Adrenal gland (tissue), 5 donors: Measurements from ENCODE around the gene CCDC187.

Experiments
- POLR2A ChIP-seq, 2 donors: fragments of 450-650 bp; IDR thresholded peaks; one replicate each; pipeline ENCODE4 v1.6.1; 2017; ENCODE audit warnings: antibody characterized with exemption in 2 of 2, mild to moderate bottlenecking in 2 of 2, moderate library complexity in 1 of 2
- TF ChIP-seq, protein P1 (sequence below), 6 experiments: fragments of 450-650 bp in 4 of 6; fragments of 200-600 bp in 2 of 6; sonication (generic) in 1 of 6; IDR thresholded peaks; 1 replicate in 5 of 6; 2 replicates in 1 of 6; pipeline versions ENCODE4 v1.5.1 to v1.8.0; 2016 to 2021; ENCODE audit warnings: antibody characterized with exemption in 6 of 6, mild to moderate bottlenecking in 2 of 6, moderate library complexity in 1 of 6
- donor health status: DM: no; HTN: no; CAD: no.

GRCh38 chr9:136305804-136306203 lies 1.9 kb upstream of the CCDC187 start:
- TF ChIP-seq, protein P1, sequence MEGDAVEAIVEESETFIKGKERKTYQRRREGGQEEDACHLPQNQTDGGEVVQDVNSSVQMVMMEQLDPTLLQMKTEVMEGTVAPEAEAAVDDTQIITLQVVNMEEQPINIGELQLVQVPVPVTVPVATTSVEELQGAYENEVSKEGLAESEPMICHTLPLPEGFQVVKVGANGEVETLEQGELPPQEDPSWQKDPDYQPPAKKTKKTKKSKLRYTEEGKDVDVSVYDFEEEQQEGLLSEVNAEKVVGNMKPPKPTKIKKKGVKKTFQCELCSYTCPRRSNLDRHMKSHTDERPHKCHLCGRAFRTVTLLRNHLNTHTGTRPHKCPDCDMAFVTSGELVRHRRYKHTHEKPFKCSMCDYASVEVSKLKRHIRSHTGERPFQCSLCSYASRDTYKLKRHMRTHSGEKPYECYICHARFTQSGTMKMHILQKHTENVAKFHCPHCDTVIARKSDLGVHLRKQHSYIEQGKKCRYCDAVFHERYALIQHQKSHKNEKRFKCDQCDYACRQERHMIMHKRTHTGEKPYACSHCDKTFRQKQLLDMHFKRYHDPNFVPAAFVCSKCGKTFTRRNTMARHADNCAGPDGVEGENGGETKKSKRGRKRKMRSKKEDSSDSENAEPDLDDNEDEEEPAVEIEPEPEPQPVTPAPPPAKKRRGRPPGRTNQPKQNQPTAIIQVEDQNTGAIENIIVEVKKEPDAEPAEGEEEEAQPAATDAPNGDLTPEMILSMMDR (IDR thresholded peaks at IDR 0.05), result no peak
- no peak for TF ChIP-seq POLR2A (IDR thresholded peaks at IDR 0.05)
